Measurements from ENCODE around the gene ATP10A. TPM values are rescaled to one million over a fixed set of nuclear protein-coding genes. Genes with fewer than 3 reads are reported as not detected.

The ATP10A gene
- total and polyA plus RNA-seq, 7 donors = 0.08 to 0.60 (median 0.36) TPM

- Histone ChIP-seq H3K4me1 (peaks cover 11% of the 10 kb centered on the region), H3K27me3 (ENCODE audit: insufficient read depth in 3 of 3, low read length in 2 of 3) (no peaks in the 10 kb centered on the region), H3K36me3 (ENCODE audit: insufficient read depth in 1 of 2, low read depth in 1 of 2) (no peaks in the 10 kb centered on the region), H3K9me3 (no peaks in the 10 kb centered on the region), H3K27ac (no peak overlapping the region), H3K4me3 (no peak overlapping the region)
- ATAC-seq (no peak), DNase-seq (no peak)
- WGBS, 3 donors = 85 to 93% (median 89%) methylated on average over 5 of the region's 5 CpGs
- no peak for TF ChIP-seq CTCF (IDR thresholded peaks at IDR 0.05)
- intact Hi-C loops (cut with DNase I) = loop anchor here in 1 of 2 donors (2.0 kb wide), 1 partner anchor 34 kb away; no protein-coding TSS in a partner anchor
Observed at GRCh38 chr15:25741256-25741580, 121.9 kb downstream of the ATP10A start.

GRCh38 chr15:25740383-25741255, 122.5 kb downstream of the ATP10A start:
- Histone ChIP-seq H3K4me1 (peaks cover 11% of the 10 kb centered on the region), H3K9me3 (no peaks in the 10 kb centered on the region), H3K27me3 (ENCODE audit: insufficient read depth in 3 of 3, low read length in 2 of 3) (no peaks in the 10 kb centered on the region), H3K36me3 (ENCODE audit: insufficient read depth in 1 of 2, low read depth in 1 of 2) (no peaks in the 10 kb centered on the region), H3K27ac (no peak overlapping the region), H3K4me3 (no peak overlapping the region)
- intact Hi-C loops (cut with DNase I) = loop anchor here in 1 of 2 donors (2.0 kb wide), 1 partner anchor 34 kb away; no protein-coding TSS in a partner anchor
- no peak for DNase-seq
- WGBS, 3 donors = 79 to 89% (median 81%) methylated on average over 18 of the region's 18 CpGs
- no peak for TF ChIP-seq CTCF (IDR thresholded peaks at IDR 0.05)
- ATAC-seq = no peak

- DNase-seq (no peak), ATAC-seq (peak in 2 of 4 donors; percentile 37 to 50)
- no peak overlapping the region for H3K27ac ChIP-seq
- 40 to 45% (median 44%) methylated on average over 7 of the region's 7 CpGs for WGBS, 3 donors
- H3K27me3 ChIP-seq (ENCODE audit: insufficient read depth in 3 of 3, low read length in 2 of 3) = no peaks in the 10 kb centered on the region
- TF ChIP-seq CTCF (IDR thresholded peaks at IDR 0.05) = peak; percentile 27
- no peak overlapping the region for H3K4me3 ChIP-seq
- no peaks in the 10 kb centered on the region for H3K36me3 ChIP-seq (ENCODE audit: insufficient read depth in 1 of 2, low read depth in 1 of 2)
- intact Hi-C loops (cut with DNase I) = loop anchor here (2.0 to 10.0 kb wide), 3 partner anchors 35 to 193 kb away; no protein-coding TSS in a partner anchor
- H3K9me3 ChIP-seq = no peaks in the 10 kb centered on the region
- H3K4me1 ChIP-seq = peaks cover 11% of the 10 kb centered on the region
Observed at GRCh38 chr15:25739687-25740121, 123.4 kb downstream of the ATP10A start.

- TF ChIP-seq CTCF (IDR thresholded peaks at IDR 0.05) = no peak
- H3K36me3 ChIP-seq (ENCODE audit: insufficient read depth in 1 of 2, low read depth in 1 of 2) = no peaks in the 10 kb centered on the region
- 58 to 83% (median 68%) methylated on average over 7 of the region's 7 CpGs for WGBS, 3 donors
- intact Hi-C loops (cut with DNase I) = loop anchor here (5.0 to 10.0 kb wide), 2 partner anchors 186 to 194 kb away; no protein-coding TSS in a partner anchor
- no peaks in the 10 kb centered on the region for H3K9me3 ChIP-seq
- H3K27me3 ChIP-seq (ENCODE audit: insufficient read depth in 3 of 3, low read length in 2 of 3) = no peaks in the 10 kb centered on the region
- DNase-seq (no peak), ATAC-seq (no peak)
- no peak overlapping the region for H3K4me3 ChIP-seq
- peaks cover 11% of the 10 kb centered on the region for H3K4me1 ChIP-seq
- H3K27ac ChIP-seq = no peak overlapping the region
Observed at GRCh38 chr15:25738171-25738965, 124.8 kb downstream of the ATP10A start.
